Measurements from ENCODE around the gene RIC8A. TPM values are rescaled to one million over a fixed set of nuclear protein-coding genes. Genes with fewer than 3 reads are reported as not detected.
A peak's percentile ranks its signal among the peaks of the same experiment; 100 is the strongest.

The RIC8A gene
- total RNA-seq, 1 donor from 2014 or later = 103 TPM

GRCh38 chr11:225734-226453 lies 18.4 kb downstream of the RIC8A start:
- peak overlapping the region; percentile 47 for H3K27ac ChIP-seq
- no peaks in the 10 kb centered on the region for H3K9me3 ChIP-seq
- no peaks in the 10 kb centered on the region for H3K27me3 ChIP-seq (ENCODE audit: low read depth)
- intact Hi-C loops (cut with DNase I) = no loop called here
- DNase-seq (no peak), ATAC-seq (peak; percentile 84 to 95)
- TF ChIP-seq, protein P1, sequence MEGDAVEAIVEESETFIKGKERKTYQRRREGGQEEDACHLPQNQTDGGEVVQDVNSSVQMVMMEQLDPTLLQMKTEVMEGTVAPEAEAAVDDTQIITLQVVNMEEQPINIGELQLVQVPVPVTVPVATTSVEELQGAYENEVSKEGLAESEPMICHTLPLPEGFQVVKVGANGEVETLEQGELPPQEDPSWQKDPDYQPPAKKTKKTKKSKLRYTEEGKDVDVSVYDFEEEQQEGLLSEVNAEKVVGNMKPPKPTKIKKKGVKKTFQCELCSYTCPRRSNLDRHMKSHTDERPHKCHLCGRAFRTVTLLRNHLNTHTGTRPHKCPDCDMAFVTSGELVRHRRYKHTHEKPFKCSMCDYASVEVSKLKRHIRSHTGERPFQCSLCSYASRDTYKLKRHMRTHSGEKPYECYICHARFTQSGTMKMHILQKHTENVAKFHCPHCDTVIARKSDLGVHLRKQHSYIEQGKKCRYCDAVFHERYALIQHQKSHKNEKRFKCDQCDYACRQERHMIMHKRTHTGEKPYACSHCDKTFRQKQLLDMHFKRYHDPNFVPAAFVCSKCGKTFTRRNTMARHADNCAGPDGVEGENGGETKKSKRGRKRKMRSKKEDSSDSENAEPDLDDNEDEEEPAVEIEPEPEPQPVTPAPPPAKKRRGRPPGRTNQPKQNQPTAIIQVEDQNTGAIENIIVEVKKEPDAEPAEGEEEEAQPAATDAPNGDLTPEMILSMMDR (IDR thresholded peaks at IDR 0.05) = no peak
- H3K4me1 ChIP-seq = peaks cover 5% of the 10 kb centered on the region
- H3K4me3 ChIP-seq = no peak overlapping the region
- peaks cover 32% of the 10 kb centered on the region for H3K36me3 ChIP-seq

GRCh38 chr11:227824-228379 lies 20.4 kb downstream of the RIC8A start:
- Histone ChIP-seq H3K36me3 (peaks cover 21% of the 10 kb centered on the region), H3K27ac (no peak overlapping the region), H3K9me3 (no peaks in the 10 kb centered on the region), H3K4me3 (no peak overlapping the region), H3K27me3 (ENCODE audit: low read depth) (no peaks in the 10 kb centered on the region), H3K4me1 (peaks cover 5% of the 10 kb centered on the region)
- TF ChIP-seq, protein P1 (IDR thresholded peaks at IDR 0.05) = no peak
- ATAC-seq = no peak
- intact Hi-C loops (cut with DNase I) = no loop called here
- no peak for DNase-seq

GRCh38 chr11:230431-230830 lies 22.9 kb downstream of the RIC8A start:
- no peak for DNase-seq
- intact Hi-C loops (cut with DNase I) = no loop called here
- ATAC-seq = no peak
- Histone ChIP-seq H3K27me3 (ENCODE audit: low read depth) (no peaks in the 10 kb centered on the region), H3K9me3 (no peaks in the 10 kb centered on the region), H3K36me3 (peaks cover 21% of the 10 kb centered on the region), H3K27ac (no peak overlapping the region), H3K4me3 (no peak overlapping the region), H3K4me1 (peaks cover 14% of the 10 kb centered on the region)
- TF ChIP-seq, protein P1 (IDR thresholded peaks at IDR 0.05) = no peak

GRCh38 chr11:232783-233565 lies 25.5 kb downstream of the RIC8A start:
- DNase-seq (no peak), ATAC-seq (no peak)
- H3K9me3 ChIP-seq = no peaks in the 10 kb centered on the region
- peaks cover 21% of the 10 kb centered on the region for H3K36me3 ChIP-seq
- no peak overlapping the region for H3K4me3 ChIP-seq
- intact Hi-C loops (cut with DNase I) = no loop called here
- TF ChIP-seq, protein P1 (IDR thresholded peaks at IDR 0.05) = no peak
- no peak overlapping the region for H3K27ac ChIP-seq
- H3K4me1 ChIP-seq = peaks cover 18% of the 10 kb centered on the region
- no peaks in the 10 kb centered on the region for H3K27me3 ChIP-seq (ENCODE audit: low read depth)

GRCh38 chr11:235180-235579 lies 27.7 kb downstream of the RIC8A start:
- ATAC-seq (no peak), DNase-seq (no peak)
- TF ChIP-seq, protein P1 (IDR thresholded peaks at IDR 0.05) = no peak
- Histone ChIP-seq H3K9me3 (no peaks in the 10 kb centered on the region), H3K27me3 (ENCODE audit: low read depth) (no peaks in the 10 kb centered on the region), H3K4me1 (peaks cover 27% of the 10 kb centered on the region), H3K27ac (peak overlapping the region; percentile 96), H3K4me3 (peak overlapping the region; percentile 94), H3K36me3 (peaks cover 20% of the 10 kb centered on the region)
- intact Hi-C loops (cut with DNase I) = no loop called here
